ENCODE data around the gene WIZ. TPM values are rescaled to one million over a fixed set of nuclear protein-coding genes. Genes with fewer than 3 reads are reported as not detected.
"Not testable (repeated sequence)": the region's sequence is repeated elsewhere in the genome, so short reads cannot be mapped to it uniquely, and the experiment has no call there.

The WIZ gene
- total and polyA plus RNA-seq, 2 donors (not counting 1 experiment from before 2014, with no cell fraction given): 15.0 to 24.8 TPM

- no peak overlapping the region for H2AFZ ChIP-seq (ENCODE audit: insufficient read depth, low read depth, low read length, poor library complexity, severe bottlenecking)
- H3K9me3 ChIP-seq (ENCODE audit: control extremely low read depth in 1 of 3, control insufficient read depth in 2 of 3, insufficient read depth in 1 of 3, low read length in 2 of 3): no peaks in the 10 kb centered on the region
- peaks cover 0 to 50% of the 10 kb centered on the region in 2 experiments for H3K36me3 ChIP-seq (replicated peaks in 1 of 2; ENCODE audit: control extremely low read depth in 1 of 2, control insufficient read depth in 1 of 2, extremely low read depth in 1 of 2, insufficient read depth in 2 of 2, low read length in 1 of 2)
- intact Hi-C loops (cut with micrococcal nuclease): no loop called here
- DNase-seq: no peak
- no peaks in the 10 kb centered on the region for H3K27me3 ChIP-seq (replicated peaks in 1 of 4; ENCODE audit: control extremely low read depth in 1 of 4, control insufficient read depth in 3 of 4, insufficient read depth in 4 of 4, low read length in 3 of 4)
- H3K4me2 ChIP-seq (replicated peaks; ENCODE audit: low read depth, low read length, poor library complexity, severe bottlenecking): no peak overlapping the region
- H3K9me3 Mint-ChIP-seq (ENCODE audit: insufficient read depth): no peaks in the 10 kb centered on the region
- H3K4me1 ChIP-seq (ENCODE audit: control insufficient read depth in 2 of 2, insufficient read depth in 2 of 2, low read length in 2 of 2): peaks cover 11 to 20% of the 10 kb centered on the region in 2 donors
- H3K27ac Mint-ChIP-seq: no peak overlapping the region
- H3K4me1 Mint-ChIP-seq: peaks cover 48% of the 10 kb centered on the region
- peaks cover 99% of the 10 kb centered on the region for H3K79me2 ChIP-seq (ENCODE audit: control insufficient read depth, insufficient read depth, low read length)
- H3K27ac ChIP-seq (ENCODE audit: low read length in 2 of 2): no peak overlapping the region
- no peaks in the 10 kb centered on the region for H3K27me3 Mint-ChIP-seq
- H3K9ac ChIP-seq (ENCODE audit: low read length): no peak overlapping the region
- ATAC-seq (ENCODE audit: low read depth): no peak
- POLR2A ChIA-PET: no interaction called here
- TF ChIP-seq EZH2 (IDR thresholded peaks at IDR 0.05; ENCODE audit: borderline replicate concordance, insufficient read depth, low read depth, low read length, poor library complexity, severe bottlenecking): no peak
- no peak for TF ChIP-seq CTCF (IDR thresholded peaks at IDR 0.05)
- H3K4me3 ChIP-seq (ENCODE audit: control extremely low read depth in 1 of 5, extremely low read depth in 1 of 5, insufficient read depth in 1 of 5, low read depth in 2 of 5, low read length in 4 of 5): no peak overlapping the region
- WGBS (ENCODE audit: insufficient coverage): 86% methylated on average over 2 of the region's 4 CpGs
- CTCF ChIA-PET: interaction anchor here (0.6 to 1.0 kb wide), 2 partner anchors 8 to 1681 kb away, joined by 3 to 5 read pairs; no protein-coding TSS in a partner anchor
- H4K20me1 ChIP-seq (ENCODE audit: control insufficient read depth, insufficient read depth, low read length, poor library complexity, severe bottlenecking): peaks cover 80% of the 10 kb centered on the region
- no peak overlapping the region for H3K4me3 Mint-ChIP-seq
These were observed 36.9 kb downstream of the WIZ start for GRCh38 chr19:15412832-15413231.

GRCh38 chr19:15411351-15411750 is 38.4 kb downstream of the WIZ start:
- POLR2A ChIA-PET; ATAC-seq (ENCODE audit: low read depth); H3K4me3 Mint-ChIP-seq; H3K27ac ChIP-seq (ENCODE audit: low read length in 2 of 2); H3K27me3 ChIP-seq (replicated peaks in 1 of 4; ENCODE audit: control extremely low read depth in 1 of 4, control insufficient read depth in 3 of 4, insufficient read depth in 4 of 4, low read length in 3 of 4); H3K9me3 Mint-ChIP-seq (ENCODE audit: insufficient read depth); H3K9ac ChIP-seq (ENCODE audit: low read length); H3K4me1 ChIP-seq (ENCODE audit: control insufficient read depth in 2 of 2, insufficient read depth in 2 of 2, low read length in 2 of 2); H3K27ac Mint-ChIP-seq; H3K4me3 ChIP-seq (ENCODE audit: control extremely low read depth in 1 of 5, extremely low read depth in 1 of 5, insufficient read depth in 1 of 5, low read depth in 2 of 5, low read length in 4 of 5); H3K4me2 ChIP-seq (replicated peaks; ENCODE audit: low read depth, low read length, poor library complexity, severe bottlenecking); DNase-seq; H3K27me3 Mint-ChIP-seq; H3K9me3 ChIP-seq (ENCODE audit: control extremely low read depth in 1 of 3, control insufficient read depth in 2 of 3, insufficient read depth in 1 of 3, low read length in 2 of 3); intact Hi-C loops (cut with micrococcal nuclease); H2AFZ ChIP-seq (ENCODE audit: insufficient read depth, low read depth, low read length, poor library complexity, severe bottlenecking): not testable (repeated sequence)
- CTCF ChIA-PET: interaction anchor here (1.8 kb wide), 1 partner anchor 8 kb away, joined by 4 read pairs; no protein-coding TSS in a partner anchor
- no CpG with 5 or more reads among the region's 2 CpGs for WGBS (ENCODE audit: insufficient coverage)
- H4K20me1 ChIP-seq (ENCODE audit: control insufficient read depth, insufficient read depth, low read length, poor library complexity, severe bottlenecking): peaks cover 81% of the 10 kb centered on the region
- H3K36me3 ChIP-seq (replicated peaks in 1 of 2; ENCODE audit: control extremely low read depth in 1 of 2, control insufficient read depth in 1 of 2, extremely low read depth in 1 of 2, insufficient read depth in 2 of 2, low read length in 1 of 2): peaks cover 0 to 50% of the 10 kb centered on the region in 2 experiments
- peaks cover 43% of the 10 kb centered on the region for H3K4me1 Mint-ChIP-seq
- peaks cover 99% of the 10 kb centered on the region for H3K79me2 ChIP-seq (ENCODE audit: control insufficient read depth, insufficient read depth, low read length)

Measured in B cell (primary cell).